ENCODE measurements around the gene HBEGF. TPM values are rescaled to one million over a fixed set of nuclear protein-coding genes. Genes with fewer than 3 reads are reported as not detected.

The HBEGF gene
- total and polyA plus RNA-seq, 4 donors: 0.60 to 1.0 (median 0.78) TPM

DNA sequence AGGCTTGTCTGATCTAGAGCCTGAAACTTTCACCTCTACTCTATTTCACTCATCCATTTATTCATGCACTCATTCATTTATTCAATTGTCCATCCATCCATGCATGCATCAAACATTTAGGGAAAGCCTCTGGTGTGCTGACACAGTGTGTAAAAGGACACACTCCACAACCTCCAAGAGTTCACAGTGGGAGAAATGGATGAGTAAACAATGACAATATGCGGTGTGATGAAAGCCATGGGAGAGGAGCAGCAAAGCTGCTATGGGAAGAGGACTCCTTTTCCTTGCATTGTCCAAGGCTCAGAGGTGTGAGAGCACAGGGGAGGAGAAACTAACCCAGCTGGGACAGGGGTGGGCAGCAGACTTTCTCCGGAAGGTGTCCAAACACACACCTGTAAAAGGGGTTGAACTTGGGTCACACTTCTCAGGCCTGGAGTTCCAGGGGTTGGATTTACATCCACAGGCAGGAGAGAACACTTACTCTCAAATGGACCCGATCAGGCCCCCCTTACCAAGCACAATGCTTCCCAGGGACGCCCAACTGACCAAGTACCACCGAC, 22.3 kb downstream of the HBEGF start:
- H3K4me1 ChIP-seq (ENCODE audit: control insufficient read depth in 4 of 4, insufficient read depth in 4 of 4, low read length in 3 of 4): no peaks in the 10 kb centered on the region
- H3K9me3 ChIP-seq (ENCODE audit: control insufficient read depth in 4 of 4, low read length in 3 of 4): no peaks in the 10 kb centered on the region
- H3K9ac ChIP-seq (ENCODE audit: low read depth in 1 of 2, low read length in 2 of 2): no peak overlapping the region
- H3K27me3 ChIP-seq (ENCODE audit: control insufficient read depth in 4 of 4, insufficient read depth in 4 of 4, low read length in 3 of 4): no peaks in the 10 kb centered on the region
- no peak overlapping the region for H3K4me3 ChIP-seq (ENCODE audit: low read depth in 1 of 3, low read length in 3 of 3)
- H3K27ac ChIP-seq (ENCODE audit: low read depth in 1 of 2, low read length in 2 of 2): no peak overlapping the region
- 83% methylated on average over 5 of the region's 5 CpGs for WGBS
- no peak for DNase-seq (ENCODE audit: low spot score)
- TF ChIP-seq, protein P1, sequence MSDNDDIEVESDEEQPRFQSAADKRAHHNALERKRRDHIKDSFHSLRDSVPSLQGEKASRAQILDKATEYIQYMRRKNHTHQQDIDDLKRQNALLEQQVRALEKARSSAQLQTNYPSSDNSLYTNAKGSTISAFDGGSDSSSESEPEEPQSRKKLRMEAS (IDR thresholded peaks at IDR 0.05): no peak
- TF ChIP-seq SP1 (IDR thresholded peaks at IDR 0.05): no peak
- TF ChIP-seq, protein P2, sequence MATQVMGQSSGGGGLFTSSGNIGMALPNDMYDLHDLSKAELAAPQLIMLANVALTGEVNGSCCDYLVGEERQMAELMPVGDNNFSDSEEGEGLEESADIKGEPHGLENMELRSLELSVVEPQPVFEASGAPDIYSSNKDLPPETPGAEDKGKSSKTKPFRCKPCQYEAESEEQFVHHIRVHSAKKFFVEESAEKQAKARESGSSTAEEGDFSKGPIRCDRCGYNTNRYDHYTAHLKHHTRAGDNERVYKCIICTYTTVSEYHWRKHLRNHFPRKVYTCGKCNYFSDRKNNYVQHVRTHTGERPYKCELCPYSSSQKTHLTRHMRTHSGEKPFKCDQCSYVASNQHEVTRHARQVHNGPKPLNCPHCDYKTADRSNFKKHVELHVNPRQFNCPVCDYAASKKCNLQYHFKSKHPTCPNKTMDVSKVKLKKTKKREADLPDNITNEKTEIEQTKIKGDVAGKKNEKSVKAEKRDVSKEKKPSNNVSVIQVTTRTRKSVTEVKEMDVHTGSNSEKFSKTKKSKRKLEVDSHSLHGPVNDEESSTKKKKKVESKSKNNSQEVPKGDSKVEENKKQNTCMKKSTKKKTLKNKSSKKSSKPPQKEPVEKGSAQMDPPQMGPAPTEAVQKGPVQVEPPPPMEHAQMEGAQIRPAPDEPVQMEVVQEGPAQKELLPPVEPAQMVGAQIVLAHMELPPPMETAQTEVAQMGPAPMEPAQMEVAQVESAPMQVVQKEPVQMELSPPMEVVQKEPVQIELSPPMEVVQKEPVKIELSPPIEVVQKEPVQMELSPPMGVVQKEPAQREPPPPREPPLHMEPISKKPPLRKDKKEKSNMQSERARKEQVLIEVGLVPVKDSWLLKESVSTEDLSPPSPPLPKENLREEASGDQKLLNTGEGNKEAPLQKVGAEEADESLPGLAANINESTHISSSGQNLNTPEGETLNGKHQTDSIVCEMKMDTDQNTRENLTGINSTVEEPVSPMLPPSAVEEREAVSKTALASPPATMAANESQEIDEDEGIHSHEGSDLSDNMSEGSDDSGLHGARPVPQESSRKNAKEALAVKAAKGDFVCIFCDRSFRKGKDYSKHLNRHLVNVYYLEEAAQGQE (IDR thresholded peaks at IDR 0.05): no peak
- TF ChIP-seq, protein P3, sequence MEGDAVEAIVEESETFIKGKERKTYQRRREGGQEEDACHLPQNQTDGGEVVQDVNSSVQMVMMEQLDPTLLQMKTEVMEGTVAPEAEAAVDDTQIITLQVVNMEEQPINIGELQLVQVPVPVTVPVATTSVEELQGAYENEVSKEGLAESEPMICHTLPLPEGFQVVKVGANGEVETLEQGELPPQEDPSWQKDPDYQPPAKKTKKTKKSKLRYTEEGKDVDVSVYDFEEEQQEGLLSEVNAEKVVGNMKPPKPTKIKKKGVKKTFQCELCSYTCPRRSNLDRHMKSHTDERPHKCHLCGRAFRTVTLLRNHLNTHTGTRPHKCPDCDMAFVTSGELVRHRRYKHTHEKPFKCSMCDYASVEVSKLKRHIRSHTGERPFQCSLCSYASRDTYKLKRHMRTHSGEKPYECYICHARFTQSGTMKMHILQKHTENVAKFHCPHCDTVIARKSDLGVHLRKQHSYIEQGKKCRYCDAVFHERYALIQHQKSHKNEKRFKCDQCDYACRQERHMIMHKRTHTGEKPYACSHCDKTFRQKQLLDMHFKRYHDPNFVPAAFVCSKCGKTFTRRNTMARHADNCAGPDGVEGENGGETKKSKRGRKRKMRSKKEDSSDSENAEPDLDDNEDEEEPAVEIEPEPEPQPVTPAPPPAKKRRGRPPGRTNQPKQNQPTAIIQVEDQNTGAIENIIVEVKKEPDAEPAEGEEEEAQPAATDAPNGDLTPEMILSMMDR (IDR thresholded peaks at IDR 0.05; ENCODE audit: low read depth, low read length, missing input control): no peak
- no peak for TF ChIP-seq RXRA (IDR thresholded peaks at IDR 0.05)
- no peak for TF ChIP-seq FOXA1 (IDR thresholded peaks at IDR 0.05)
- TF ChIP-seq, protein P4, sequence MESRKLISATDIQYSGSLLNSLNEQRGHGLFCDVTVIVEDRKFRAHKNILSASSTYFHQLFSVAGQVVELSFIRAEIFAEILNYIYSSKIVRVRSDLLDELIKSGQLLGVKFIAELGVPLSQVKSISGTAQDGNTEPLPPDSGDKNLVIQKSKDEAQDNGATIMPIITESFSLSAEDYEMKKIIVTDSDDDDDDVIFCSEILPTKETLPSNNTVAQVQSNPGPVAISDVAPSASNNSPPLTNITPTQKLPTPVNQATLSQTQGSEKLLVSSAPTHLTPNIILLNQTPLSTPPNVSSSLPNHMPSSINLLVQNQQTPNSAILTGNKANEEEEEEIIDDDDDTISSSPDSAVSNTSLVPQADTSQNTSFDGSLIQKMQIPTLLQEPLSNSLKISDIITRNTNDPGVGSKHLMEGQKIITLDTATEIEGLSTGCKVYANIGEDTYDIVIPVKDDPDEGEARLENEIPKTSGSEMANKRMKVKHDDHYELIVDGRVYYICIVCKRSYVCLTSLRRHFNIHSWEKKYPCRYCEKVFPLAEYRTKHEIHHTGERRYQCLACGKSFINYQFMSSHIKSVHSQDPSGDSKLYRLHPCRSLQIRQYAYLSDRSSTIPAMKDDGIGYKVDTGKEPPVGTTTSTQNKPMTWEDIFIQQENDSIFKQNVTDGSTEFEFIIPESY (IDR thresholded peaks at IDR 0.05): no peak
- no peak for TF ChIP-seq HNF4G (IDR thresholded peaks at IDR 0.05)
- TF ChIP-seq, protein P5, sequence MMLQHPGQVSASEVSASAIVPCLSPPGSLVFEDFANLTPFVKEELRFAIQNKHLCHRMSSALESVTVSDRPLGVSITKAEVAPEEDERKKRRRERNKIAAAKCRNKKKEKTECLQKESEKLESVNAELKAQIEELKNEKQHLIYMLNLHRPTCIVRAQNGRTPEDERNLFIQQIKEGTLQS (IDR thresholded peaks at IDR 0.05): no peak
- no peak for TF ChIP-seq TAF1 (conservative IDR thresholded peaks at IDR 0.05)
- no peak for TF ChIP-seq FOXA2 (IDR thresholded peaks at IDR 0.05)
- no peaks in the 10 kb centered on the region for H3K36me3 ChIP-seq (ENCODE audit: control insufficient read depth in 4 of 4, insufficient read depth in 3 of 4, low read depth in 1 of 4, low read length in 3 of 4)

DNA sequence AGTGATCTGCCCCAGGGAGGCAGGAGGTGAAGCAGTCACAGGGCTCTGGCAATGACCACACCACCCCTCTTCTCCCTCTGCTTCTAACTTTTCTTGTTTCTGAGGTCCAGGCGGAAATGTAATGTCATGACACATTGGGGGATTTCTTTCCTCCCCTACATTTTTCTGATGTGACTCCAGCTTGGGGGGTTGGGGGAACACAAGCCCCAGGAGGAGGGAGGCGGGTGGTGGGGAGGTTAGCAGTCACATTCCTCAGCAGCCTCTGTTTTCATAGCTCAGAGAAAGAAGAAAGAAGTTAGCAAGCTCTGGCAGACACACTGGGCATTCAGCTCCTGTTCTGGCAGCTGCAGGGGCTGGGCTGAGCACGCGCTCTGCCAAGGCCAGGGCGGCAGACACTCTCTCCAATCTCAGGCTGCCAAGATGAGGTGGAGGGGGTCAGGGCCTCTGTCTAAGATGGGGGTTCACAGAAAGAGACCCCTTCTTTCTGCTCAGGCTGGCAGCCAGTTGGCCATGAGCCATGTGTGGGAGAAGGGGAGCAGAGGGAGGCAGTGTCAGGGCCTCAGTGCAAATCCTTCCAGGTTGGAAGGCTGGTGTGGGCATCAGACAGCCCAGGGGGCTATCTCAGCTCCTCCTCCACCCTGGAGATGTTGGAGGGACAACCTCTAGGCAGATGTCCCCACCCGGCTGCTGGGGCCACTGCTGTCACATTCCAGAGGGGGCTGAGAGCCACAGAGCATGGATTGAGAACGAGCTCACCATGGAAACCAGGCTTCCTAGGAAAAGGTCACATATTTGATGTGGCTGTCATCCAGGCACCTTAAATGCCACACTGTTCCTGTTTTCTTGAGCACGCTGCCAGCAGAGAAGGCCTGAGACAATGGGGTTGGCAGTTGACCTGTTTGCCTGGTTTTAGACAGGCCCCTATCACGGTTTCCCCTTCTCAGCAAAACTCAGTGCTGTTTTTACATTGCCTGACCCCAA, 23.4 kb downstream of the HBEGF start:
- Histone ChIP-seq H3K36me3 (ENCODE audit: control insufficient read depth in 4 of 4, insufficient read depth in 3 of 4, low read depth in 1 of 4, low read length in 3 of 4) (no peaks in the 10 kb centered on the region), H3K27me3 (ENCODE audit: control insufficient read depth in 4 of 4, insufficient read depth in 4 of 4, low read length in 3 of 4) (no peaks in the 10 kb centered on the region), H3K27ac (ENCODE audit: low read depth in 1 of 2, low read length in 2 of 2) (no peak overlapping the region), H3K9ac (ENCODE audit: low read depth in 1 of 2, low read length in 2 of 2) (no peak overlapping the region), H3K4me1 (ENCODE audit: control insufficient read depth in 4 of 4, insufficient read depth in 4 of 4, low read length in 3 of 4) (no peaks in the 10 kb centered on the region), H3K4me3 (ENCODE audit: low read depth in 1 of 3, low read length in 3 of 3) (no peak overlapping the region), H3K9me3 (ENCODE audit: control insufficient read depth in 4 of 4, low read length in 3 of 4) (no peaks in the 10 kb centered on the region)
- 80% methylated on average over 9 of the region's 9 CpGs for WGBS
- TF ChIP-seq, protein P4 (IDR thresholded peaks at IDR 0.05): no peak
- TF ChIP-seq EGR1 (IDR thresholded peaks at IDR 0.05; ENCODE audit: low read depth in 2 of 2) (no peak), FOXA1 (IDR thresholded peaks at IDR 0.05) (no peak), FOXA2 (IDR thresholded peaks at IDR 0.05) (no peak), JUND (IDR thresholded peaks at IDR 0.05) (no peak), NR2F2 (IDR thresholded peaks at IDR 0.05) (no peak), HNF4A (conservative IDR thresholded peaks at IDR 0.05) (no peak), RAD21 (IDR thresholded peaks at IDR 0.05) (no peak), SP1 (IDR thresholded peaks at IDR 0.05) (no peak)
- TF ChIP-seq, protein P1 (IDR thresholded peaks at IDR 0.05): no peak
- TF ChIP-seq, protein P3 (IDR thresholded peaks at IDR 0.05; ENCODE audit: low read depth, low read length, missing input control): no peak
- DNase-seq (ENCODE audit: low spot score): no peak

Measured in liver (tissue), 9 donors.